Measurements from ENCODE around the gene STX7. TPM values are rescaled to one million over a fixed set of nuclear protein-coding genes. Genes with fewer than 3 reads are reported as not detected.

STX7 gene
- polyA plus RNA-seq, 3 donors: 49.7 to 85.1 (median 81.7) TPM

- H3K4me3 Mint-ChIP-seq: no peak overlapping the region
- Histone ChIP-seq H3K36me3 (replicated peaks in 1 of 2; ENCODE audit: control insufficient read depth in 1 of 2, insufficient read depth in 2 of 2, low read length in 2 of 2) (no peaks in the 10 kb centered on the region), H3K27me3 (ENCODE audit: control insufficient read depth in 2 of 2, insufficient read depth in 2 of 2, low read length in 2 of 2) (no peaks in the 10 kb centered on the region), H3K9me3 (replicated peaks in 1 of 2; ENCODE audit: control insufficient read depth in 1 of 2, insufficient read depth in 1 of 2, low read length in 2 of 2) (no peaks in the 10 kb centered on the region), H4K20me1 (ENCODE audit: insufficient read depth, low read length) (no peaks in the 10 kb centered on the region), H3K4me1 (ENCODE audit: control insufficient read depth in 1 of 2, insufficient read depth in 2 of 2, low read length in 2 of 2) (no peaks in the 10 kb centered on the region), H3K9ac (ENCODE audit: insufficient read depth, low read length, poor library complexity, severe bottlenecking) (no peak overlapping the region), H3K79me2 (ENCODE audit: insufficient read depth, low read length) (no peaks in the 10 kb centered on the region), H3K4me3 (replicated peaks in 1 of 3; ENCODE audit: low read depth in 2 of 3, low read length in 3 of 3) (no peak overlapping the region), H3K4me2 (replicated peaks; ENCODE audit: extremely low read depth, low read length, poor library complexity, severe bottlenecking) (no peak overlapping the region), H2AFZ (ENCODE audit: insufficient read depth, low read depth, low read length, poor library complexity, severe bottlenecking) (no peak overlapping the region), H3K27ac (ENCODE audit: low read depth in 1 of 2, low read length in 2 of 2) (no peak overlapping the region)
- intact Hi-C loops (cut with micrococcal nuclease): no loop called here
- H3K27ac Mint-ChIP-seq: no peak overlapping the region
- WGBS (ENCODE audit: insufficient coverage): 100% methylated on average over 5 of the region's 5 CpGs
- H3K4me1 Mint-ChIP-seq: no peaks in the 10 kb centered on the region
- H3K27me3 Mint-ChIP-seq (ENCODE audit: low read depth in 3 of 3): peaks cover 0 to 5% (median 4%) of the 10 kb centered on the region in 3 donors
- no peaks in the 10 kb centered on the region for H3K36me3 Mint-ChIP-seq
- TF ChIP-seq, protein P1, sequence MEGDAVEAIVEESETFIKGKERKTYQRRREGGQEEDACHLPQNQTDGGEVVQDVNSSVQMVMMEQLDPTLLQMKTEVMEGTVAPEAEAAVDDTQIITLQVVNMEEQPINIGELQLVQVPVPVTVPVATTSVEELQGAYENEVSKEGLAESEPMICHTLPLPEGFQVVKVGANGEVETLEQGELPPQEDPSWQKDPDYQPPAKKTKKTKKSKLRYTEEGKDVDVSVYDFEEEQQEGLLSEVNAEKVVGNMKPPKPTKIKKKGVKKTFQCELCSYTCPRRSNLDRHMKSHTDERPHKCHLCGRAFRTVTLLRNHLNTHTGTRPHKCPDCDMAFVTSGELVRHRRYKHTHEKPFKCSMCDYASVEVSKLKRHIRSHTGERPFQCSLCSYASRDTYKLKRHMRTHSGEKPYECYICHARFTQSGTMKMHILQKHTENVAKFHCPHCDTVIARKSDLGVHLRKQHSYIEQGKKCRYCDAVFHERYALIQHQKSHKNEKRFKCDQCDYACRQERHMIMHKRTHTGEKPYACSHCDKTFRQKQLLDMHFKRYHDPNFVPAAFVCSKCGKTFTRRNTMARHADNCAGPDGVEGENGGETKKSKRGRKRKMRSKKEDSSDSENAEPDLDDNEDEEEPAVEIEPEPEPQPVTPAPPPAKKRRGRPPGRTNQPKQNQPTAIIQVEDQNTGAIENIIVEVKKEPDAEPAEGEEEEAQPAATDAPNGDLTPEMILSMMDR (IDR thresholded peaks at IDR 0.05): no peak
- no peaks in the 10 kb centered on the region for H3K9me3 Mint-ChIP-seq
- DNase-seq: no peak
Observed at GRCh38 chr6:132524646-132525045, 11.7 kb upstream of the STX7 start.

DNA sequence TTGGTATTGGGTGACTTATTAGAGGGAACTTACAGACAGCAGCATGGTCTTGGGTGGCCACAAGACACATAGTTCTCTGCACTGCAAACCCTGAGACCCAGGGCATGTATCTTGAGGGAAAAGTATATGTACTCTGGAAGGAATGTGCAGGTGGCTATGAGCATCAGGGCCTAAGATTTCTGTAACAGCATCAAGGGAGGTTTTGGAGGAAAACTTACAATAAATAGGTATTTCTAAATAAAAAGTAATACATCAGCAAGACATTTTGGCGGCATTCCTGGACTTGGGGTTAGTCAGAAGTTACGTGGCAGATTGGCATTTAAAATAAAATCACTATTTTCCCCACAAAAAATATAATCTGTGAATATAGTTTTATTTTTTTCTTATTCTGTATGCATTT lies 8.0 kb upstream of the STX7 start:
- TF ChIP-seq, protein P1 (IDR thresholded peaks at IDR 0.05): no peak
- Mint-ChIP-seq H3K9me3 (no peaks in the 10 kb centered on the region), H3K36me3 (no peaks in the 10 kb centered on the region), H3K27me3 (ENCODE audit: low read depth in 3 of 3) (peaks cover 2 to 5% (median 3%) of the 10 kb centered on the region in 3 donors), H3K4me3 (no peak overlapping the region), H3K4me1 (no peaks in the 10 kb centered on the region), H3K27ac (no peak overlapping the region)
- Histone ChIP-seq H3K79me2 (ENCODE audit: insufficient read depth, low read length) (no peaks in the 10 kb centered on the region), H3K9me3 (replicated peaks in 1 of 2; ENCODE audit: control insufficient read depth in 1 of 2, insufficient read depth in 1 of 2, low read length in 2 of 2) (no peaks in the 10 kb centered on the region), H3K36me3 (replicated peaks in 1 of 2; ENCODE audit: control insufficient read depth in 1 of 2, insufficient read depth in 2 of 2, low read length in 2 of 2) (no peaks in the 10 kb centered on the region), H3K9ac (ENCODE audit: insufficient read depth, low read length, poor library complexity, severe bottlenecking) (no peak overlapping the region), H3K27me3 (ENCODE audit: control insufficient read depth in 2 of 2, insufficient read depth in 2 of 2, low read length in 2 of 2) (no peaks in the 10 kb centered on the region), H3K4me2 (replicated peaks; ENCODE audit: extremely low read depth, low read length, poor library complexity, severe bottlenecking) (no peak overlapping the region), H2AFZ (ENCODE audit: insufficient read depth, low read depth, low read length, poor library complexity, severe bottlenecking) (no peak overlapping the region), H3K4me1 (ENCODE audit: control insufficient read depth in 1 of 2, insufficient read depth in 2 of 2, low read length in 2 of 2) (no peaks in the 10 kb centered on the region), H4K20me1 (ENCODE audit: insufficient read depth, low read length) (no peaks in the 10 kb centered on the region), H3K4me3 (replicated peaks in 1 of 3; ENCODE audit: low read depth in 2 of 3, low read length in 3 of 3) (no peak overlapping the region), H3K27ac (ENCODE audit: low read depth in 1 of 2, low read length in 2 of 2) (no peak overlapping the region)
- no peak for DNase-seq
- intact Hi-C loops (cut with micrococcal nuclease): no loop called here
- WGBS (ENCODE audit: insufficient coverage): no CpG with 5 or more reads among the region's 2 CpGs

Measured in CD14-positive monocyte (primary cell).